ENCODE results near the gene TLR1.

Gene TLR1

DNA sequence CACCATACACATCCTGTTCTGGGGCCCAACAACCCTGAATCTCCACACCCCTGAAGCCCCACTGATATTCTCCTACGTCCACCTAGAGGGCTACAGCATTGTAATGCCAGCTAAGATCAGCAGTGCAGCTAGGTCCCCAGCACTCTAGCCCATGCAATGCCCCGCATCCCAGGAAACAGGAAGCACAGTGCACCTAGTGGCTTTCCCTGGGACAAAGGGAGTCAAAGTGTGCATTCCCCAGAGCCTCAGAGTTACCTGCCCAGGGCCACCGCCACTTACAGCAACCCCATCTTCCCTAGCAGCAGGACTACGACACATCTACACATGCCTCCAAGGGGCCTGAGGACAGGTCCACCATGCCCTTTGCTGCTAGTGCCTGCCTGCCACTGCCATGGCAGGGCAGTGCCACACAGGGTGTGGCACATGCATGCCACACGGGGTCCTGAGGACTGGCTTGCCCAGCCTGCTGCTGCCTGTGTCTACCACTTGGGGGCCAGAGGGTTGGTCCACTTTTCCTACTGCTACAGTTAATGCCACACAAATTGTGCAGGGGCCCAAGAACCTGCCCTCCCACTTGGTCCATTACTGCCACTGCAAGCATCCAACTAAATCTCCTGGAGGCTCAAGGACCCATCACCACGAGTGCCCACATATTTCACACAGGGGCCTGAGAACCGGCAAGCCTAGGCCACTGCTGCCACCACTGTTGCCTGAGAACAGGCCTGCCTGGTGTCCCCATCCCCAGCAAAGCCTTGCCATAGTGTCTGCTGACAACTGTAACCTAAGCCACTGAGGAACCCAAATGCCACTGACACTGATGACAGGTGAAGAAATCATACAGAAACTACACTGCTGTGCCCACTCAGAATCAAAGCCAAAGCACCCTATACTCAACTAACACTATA is 28.3 kb upstream of the TLR1 start:
- TF ChIP-seq, protein P1, sequence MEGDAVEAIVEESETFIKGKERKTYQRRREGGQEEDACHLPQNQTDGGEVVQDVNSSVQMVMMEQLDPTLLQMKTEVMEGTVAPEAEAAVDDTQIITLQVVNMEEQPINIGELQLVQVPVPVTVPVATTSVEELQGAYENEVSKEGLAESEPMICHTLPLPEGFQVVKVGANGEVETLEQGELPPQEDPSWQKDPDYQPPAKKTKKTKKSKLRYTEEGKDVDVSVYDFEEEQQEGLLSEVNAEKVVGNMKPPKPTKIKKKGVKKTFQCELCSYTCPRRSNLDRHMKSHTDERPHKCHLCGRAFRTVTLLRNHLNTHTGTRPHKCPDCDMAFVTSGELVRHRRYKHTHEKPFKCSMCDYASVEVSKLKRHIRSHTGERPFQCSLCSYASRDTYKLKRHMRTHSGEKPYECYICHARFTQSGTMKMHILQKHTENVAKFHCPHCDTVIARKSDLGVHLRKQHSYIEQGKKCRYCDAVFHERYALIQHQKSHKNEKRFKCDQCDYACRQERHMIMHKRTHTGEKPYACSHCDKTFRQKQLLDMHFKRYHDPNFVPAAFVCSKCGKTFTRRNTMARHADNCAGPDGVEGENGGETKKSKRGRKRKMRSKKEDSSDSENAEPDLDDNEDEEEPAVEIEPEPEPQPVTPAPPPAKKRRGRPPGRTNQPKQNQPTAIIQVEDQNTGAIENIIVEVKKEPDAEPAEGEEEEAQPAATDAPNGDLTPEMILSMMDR (IDR thresholded peaks at IDR 0.05; ENCODE audit: low read depth, low read length) = peak; percentile 26; the same call in 1 of the 2 replicates
- Histone ChIP-seq H3K4me3 (ENCODE audit: low read depth, low read length) (no peak overlapping the region), H3K36me3 (no peaks in the 10 kb centered on the region), H3K9me3 (no peaks in the 10 kb centered on the region; the same call in 1 of the 2 replicates), H3K27me3 (peaks cover 5% of the 10 kb centered on the region; the same call in 1 of the 2 replicates), H3K4me1 (no peaks in the 10 kb centered on the region)
- DNase-seq = no peak

DNA sequence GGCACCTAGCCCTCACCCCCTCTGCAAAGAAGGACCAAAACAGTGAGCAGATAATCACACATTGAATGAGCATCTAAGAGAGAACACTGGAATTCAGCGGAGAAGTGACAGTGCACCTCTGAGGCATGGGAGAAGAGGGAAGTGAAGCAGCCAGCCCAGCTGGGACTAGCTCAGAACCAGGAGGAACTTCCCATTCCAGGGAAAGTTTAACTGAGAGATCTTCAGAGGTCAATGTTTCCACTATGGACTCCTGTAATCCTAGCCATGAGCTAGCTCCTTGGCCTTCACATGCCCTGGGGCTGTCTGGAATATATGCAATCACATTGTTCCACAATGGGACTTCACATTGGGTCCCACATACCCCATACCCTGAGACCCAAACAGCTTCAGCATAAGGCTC is 27.6 kb upstream of the TLR1 start:
- H3K36me3 ChIP-seq = no peaks in the 10 kb centered on the region
- H3K4me3 ChIP-seq (ENCODE audit: low read depth, low read length) = no peak overlapping the region
- no peak for DNase-seq
- H3K9me3 ChIP-seq = no peaks in the 10 kb centered on the region; the same call in 1 of the 2 replicates
- TF ChIP-seq, protein P1 (IDR thresholded peaks at IDR 0.05; ENCODE audit: low read depth, low read length) = no peak
- peaks cover 1% of the 10 kb centered on the region; the same call in 1 of the 2 replicates for H3K27me3 ChIP-seq
- no peaks in the 10 kb centered on the region for H3K4me1 ChIP-seq

DNA sequence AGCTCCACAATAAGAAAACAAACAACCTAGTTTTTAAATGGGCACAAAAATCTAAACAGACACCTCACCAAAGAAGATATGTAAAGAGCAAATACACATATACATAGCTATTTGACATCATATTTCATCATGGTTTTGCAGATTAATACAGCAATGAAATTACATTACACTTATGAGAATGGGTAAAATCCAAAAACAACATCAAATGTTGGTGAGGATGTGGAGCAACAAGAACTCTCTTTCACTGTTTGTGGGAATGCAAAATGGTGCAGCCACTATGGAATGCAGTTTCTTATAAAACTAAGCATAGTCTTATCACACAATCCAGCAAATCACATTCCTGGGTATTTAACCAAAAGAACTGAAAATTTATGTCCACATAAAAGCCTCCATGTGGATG is 27.1 kb upstream of the TLR1 start:
- DNase-seq = no peak
- TF ChIP-seq, protein P1 (IDR thresholded peaks at IDR 0.05; ENCODE audit: low read depth, low read length) = no peak
- H3K9me3 ChIP-seq = no peaks in the 10 kb centered on the region
- no peak overlapping the region for H3K4me3 ChIP-seq (ENCODE audit: low read depth, low read length)
- no peaks in the 10 kb centered on the region for H3K36me3 ChIP-seq
- H3K4me1 ChIP-seq = no peaks in the 10 kb centered on the region
- no peaks in the 10 kb centered on the region for H3K27me3 ChIP-seq

DNA sequence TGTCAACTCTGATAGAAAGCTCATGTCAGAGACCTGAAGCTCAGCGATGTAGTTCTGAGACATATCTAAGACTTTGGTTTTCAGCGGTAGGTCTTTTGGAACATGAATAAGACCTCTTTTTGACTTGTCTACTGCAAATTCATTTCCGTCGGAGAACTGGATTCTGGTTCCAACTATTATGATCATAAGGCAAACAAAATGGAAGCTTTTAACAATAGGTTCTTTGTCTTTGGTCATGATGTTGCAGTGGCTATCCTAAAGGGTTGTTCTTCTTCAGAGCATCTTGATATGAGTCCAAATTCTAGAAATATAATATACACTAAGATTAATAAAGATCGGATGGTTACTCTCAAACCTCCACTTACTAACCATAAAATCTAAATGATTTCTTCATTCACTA is 24.6 kb upstream of the TLR1 start:
- TF ChIP-seq, protein P1 (IDR thresholded peaks at IDR 0.05; ENCODE audit: low read depth, low read length) = no peak
- Histone ChIP-seq H3K9me3 (no peaks in the 10 kb centered on the region), H3K4me1 (no peaks in the 10 kb centered on the region), H3K4me3 (ENCODE audit: low read depth, low read length) (no peak overlapping the region), H3K27me3 (no peaks in the 10 kb centered on the region), H3K36me3 (no peaks in the 10 kb centered on the region)
- DNase-seq = no peak

DNA sequence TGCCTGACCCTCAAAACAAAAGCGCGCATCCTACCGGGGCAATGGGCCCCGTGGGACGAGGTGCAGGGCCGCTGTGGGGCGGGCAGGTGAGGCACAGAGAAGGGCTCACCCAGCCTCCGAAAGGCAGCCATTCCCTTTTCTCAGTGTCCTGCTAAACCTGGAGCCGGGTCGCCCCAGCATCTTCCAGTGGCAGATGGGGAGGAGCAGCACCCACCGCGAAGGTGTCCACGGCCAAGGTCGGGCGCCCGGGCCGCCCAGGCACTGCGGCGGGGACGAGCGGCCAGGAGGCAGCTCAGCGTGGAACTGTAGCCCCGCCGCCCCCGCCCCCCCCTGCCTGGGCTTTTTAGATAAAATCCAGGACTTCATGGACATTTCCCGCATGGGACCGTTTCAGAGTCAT is 19.2 kb upstream of the TLR1 start:
- DNase-seq = no peak
- TF ChIP-seq, protein P1 (IDR thresholded peaks at IDR 0.05; ENCODE audit: low read depth, low read length) = no peak
- H3K36me3 ChIP-seq = no peaks in the 10 kb centered on the region
- H3K9me3 ChIP-seq = no peaks in the 10 kb centered on the region
- no peak overlapping the region for H3K4me3 ChIP-seq (ENCODE audit: low read depth, low read length)
- H3K4me1 ChIP-seq = no peaks in the 10 kb centered on the region
- no peaks in the 10 kb centered on the region for H3K27me3 ChIP-seq

DNA sequence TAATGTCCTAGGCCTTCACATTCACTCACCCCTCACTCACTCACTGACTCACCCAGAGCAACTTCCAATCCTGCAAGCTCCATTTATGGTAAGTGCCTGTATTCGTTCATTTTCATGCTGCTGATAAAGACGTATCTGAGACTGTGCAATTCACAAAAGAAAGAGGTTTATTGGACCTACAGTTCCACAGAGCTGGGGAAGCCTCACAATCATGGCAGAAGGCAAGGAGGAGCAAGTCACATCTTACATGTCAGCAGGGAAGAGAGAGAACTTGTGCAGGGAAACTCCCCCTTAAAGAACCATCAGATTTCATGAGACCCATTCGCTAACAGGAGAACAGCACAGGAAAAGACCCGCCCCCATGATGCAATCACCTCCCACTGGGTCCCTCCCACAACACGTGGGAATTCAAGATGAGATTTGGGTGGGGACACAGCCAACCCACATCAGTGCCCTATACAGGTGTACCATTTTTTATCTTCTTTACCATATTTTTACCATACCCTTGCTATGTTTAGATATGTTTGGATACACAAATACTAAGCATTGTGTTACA is 18.2 kb upstream of the TLR1 start:
- no peak for DNase-seq
- no peaks in the 10 kb centered on the region for H3K27me3 ChIP-seq
- no peaks in the 10 kb centered on the region for H3K9me3 ChIP-seq
- no peak overlapping the region for H3K4me3 ChIP-seq (ENCODE audit: low read depth, low read length)
- H3K36me3 ChIP-seq = no peaks in the 10 kb centered on the region
- no peaks in the 10 kb centered on the region for H3K4me1 ChIP-seq
- TF ChIP-seq, protein P1 (IDR thresholded peaks at IDR 0.05; ENCODE audit: low read depth, low read length) = no peak

Measured in BE2C (cell line).